Hepatocyte (in vitro differentiated cells): Measurements from ENCODE around the gene NTSR1.

ENCODE experiments used
- EZH2 ChIP-seq: fragments of 200-600 bp; sonication (generic); IDR thresholded peaks from 2 replicates; pipeline ENCODE4 v1.6.1; 2016; ENCODE audit warnings: antibody characterized with exemption, mild to moderate bottlenecking, borderline replicate concordance
- EZH2phosphoT487 ChIP-seq: fragments of 200-600 bp; sonication (generic); IDR thresholded peaks from one replicate; pipeline ENCODE4 v1.6.1; 2018; ENCODE audit warnings: antibody characterized with exemption, mild to moderate bottlenecking, low read depth, moderate library complexity; ENCODE audit not compliant: unreplicated experiment, severe bottlenecking
- TF ChIP-seq, protein P1 (sequence below): fragments of 200-600 bp; sonication (generic); IDR thresholded peaks from 2 replicates; pipeline ENCODE4 v1.5.1; 2016; ENCODE audit warnings: antibody characterized with exemption, mild to moderate bottlenecking; ENCODE audit not compliant: poor library complexity

DNA sequence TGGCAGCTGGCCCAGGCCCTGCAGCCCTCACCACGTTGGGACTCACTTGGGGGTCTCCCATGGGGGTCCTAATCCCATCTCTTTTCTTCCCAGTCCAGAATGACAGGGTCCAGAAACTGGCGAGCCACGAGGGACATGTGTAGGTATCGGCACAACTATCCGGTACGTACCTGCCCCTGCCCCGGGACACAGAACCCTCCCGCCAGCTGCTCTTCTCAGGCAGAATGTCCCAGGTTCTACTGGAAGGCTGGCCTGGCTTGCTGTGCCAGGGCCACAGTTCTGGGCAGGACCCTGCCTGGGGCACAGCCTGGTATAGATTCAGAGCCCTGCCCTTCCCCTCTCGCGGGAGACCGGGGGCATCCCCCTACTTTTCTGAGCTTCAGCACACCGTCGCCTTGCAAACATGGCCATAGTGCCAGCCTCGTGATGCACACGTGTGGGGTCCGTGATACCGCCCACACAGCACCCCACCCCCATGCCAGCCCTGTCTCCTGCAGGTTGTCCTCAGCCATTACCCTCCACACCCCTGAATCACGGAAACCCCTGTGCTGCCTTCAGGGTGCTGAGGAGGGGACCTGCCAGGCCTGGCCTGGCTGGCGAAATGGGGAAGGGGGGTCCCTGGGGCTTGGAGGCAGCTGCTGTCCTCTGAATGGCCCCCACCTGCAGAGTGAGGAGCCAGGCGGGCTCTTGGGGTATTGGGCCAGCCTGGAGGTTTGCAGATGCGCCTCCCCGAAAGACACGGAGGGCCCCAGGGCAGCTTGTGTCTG is 99.0 kb downstream of the NTSR1 start:
- TF ChIP-seq EZH2phosphoT487 (no peak), EZH2 (no peak)
- TF ChIP-seq, protein P1, sequence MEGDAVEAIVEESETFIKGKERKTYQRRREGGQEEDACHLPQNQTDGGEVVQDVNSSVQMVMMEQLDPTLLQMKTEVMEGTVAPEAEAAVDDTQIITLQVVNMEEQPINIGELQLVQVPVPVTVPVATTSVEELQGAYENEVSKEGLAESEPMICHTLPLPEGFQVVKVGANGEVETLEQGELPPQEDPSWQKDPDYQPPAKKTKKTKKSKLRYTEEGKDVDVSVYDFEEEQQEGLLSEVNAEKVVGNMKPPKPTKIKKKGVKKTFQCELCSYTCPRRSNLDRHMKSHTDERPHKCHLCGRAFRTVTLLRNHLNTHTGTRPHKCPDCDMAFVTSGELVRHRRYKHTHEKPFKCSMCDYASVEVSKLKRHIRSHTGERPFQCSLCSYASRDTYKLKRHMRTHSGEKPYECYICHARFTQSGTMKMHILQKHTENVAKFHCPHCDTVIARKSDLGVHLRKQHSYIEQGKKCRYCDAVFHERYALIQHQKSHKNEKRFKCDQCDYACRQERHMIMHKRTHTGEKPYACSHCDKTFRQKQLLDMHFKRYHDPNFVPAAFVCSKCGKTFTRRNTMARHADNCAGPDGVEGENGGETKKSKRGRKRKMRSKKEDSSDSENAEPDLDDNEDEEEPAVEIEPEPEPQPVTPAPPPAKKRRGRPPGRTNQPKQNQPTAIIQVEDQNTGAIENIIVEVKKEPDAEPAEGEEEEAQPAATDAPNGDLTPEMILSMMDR, result no peak
